Measurements from ENCODE around the gene THOC1.
"Not testable (repeated sequence)": the region's sequence is repeated elsewhere in the genome, so short reads cannot be mapped to it uniquely, and the experiment has no call there.

The THOC1 gene

GRCh38 chr18:267688-268552 is at the start of gene THOC1:
TSS of gene THOC1 (minus strand) at chr18:268047. CDS start at chr18:268019, 28 bp downstream.
- in situ Hi-C loops (cut with MboI; ENCODE audit: low sequenced_read_pairs) = no loop called here

GRCh38 chr18:317618-318017 is 49.8 kb upstream of the THOC1 start:
- in situ Hi-C loops (cut with MboI; ENCODE audit: low sequenced_read_pairs) = no loop called here

- in situ Hi-C loops (cut with MboI; ENCODE audit: low sequenced_read_pairs) = no loop called here
Measured at GRCh38 chr18:316393-316792, 48.5 kb upstream of the THOC1 start.

- in situ Hi-C loops (cut with MboI; ENCODE audit: low sequenced_read_pairs) = no loop called here
Measured at GRCh38 chr18:313931-314330, 46.1 kb upstream of the THOC1 start.

GRCh38 chr18:312415-312814 is 44.6 kb upstream of the THOC1 start:
- in situ Hi-C loops (cut with MboI; ENCODE audit: low sequenced_read_pairs) = no loop called here

GRCh38 chr18:310042-310441 is 42.2 kb upstream of the THOC1 start:
- in situ Hi-C loops (cut with MboI; ENCODE audit: low sequenced_read_pairs) = no loop called here

- in situ Hi-C loops (cut with MboI; ENCODE audit: low sequenced_read_pairs) = not testable (repeated sequence)
Measured at GRCh38 chr18:308086-308485, 40.2 kb upstream of the THOC1 start.

- in situ Hi-C loops (cut with MboI; ENCODE audit: low sequenced_read_pairs) = no loop called here
Measured at GRCh38 chr18:306608-307255, 38.9 kb upstream of the THOC1 start.

GRCh38 chr18:305003-305501 is 37.2 kb upstream of the THOC1 start:
- in situ Hi-C loops (cut with MboI; ENCODE audit: low sequenced_read_pairs) = no loop called here

GRCh38 chr18:303607-304006 is 35.8 kb upstream of the THOC1 start:
- in situ Hi-C loops (cut with MboI; ENCODE audit: low sequenced_read_pairs) = no loop called here

GRCh38 chr18:303011-303410 is 35.2 kb upstream of the THOC1 start:
- in situ Hi-C loops (cut with MboI; ENCODE audit: low sequenced_read_pairs) = no loop called here

- in situ Hi-C loops (cut with MboI; ENCODE audit: low sequenced_read_pairs) = no loop called here
Measured at GRCh38 chr18:302097-302496, 34.2 kb upstream of the THOC1 start.

GRCh38 chr18:297936-298335 is 30.1 kb upstream of the THOC1 start:
- in situ Hi-C loops (cut with MboI; ENCODE audit: low sequenced_read_pairs) = no loop called here

GRCh38 chr18:295756-296490 is 28.1 kb upstream of the THOC1 start:
- in situ Hi-C loops (cut with MboI; ENCODE audit: low sequenced_read_pairs) = no loop called here

- in situ Hi-C loops (cut with MboI; ENCODE audit: low sequenced_read_pairs) = no loop called here
Measured at GRCh38 chr18:294566-294965, 26.7 kb upstream of the THOC1 start.

- in situ Hi-C loops (cut with MboI; ENCODE audit: low sequenced_read_pairs) = no loop called here
Measured at GRCh38 chr18:293536-293935, 25.7 kb upstream of the THOC1 start.

GRCh38 chr18:292271-292670 is 24.4 kb upstream of the THOC1 start:
- in situ Hi-C loops (cut with MboI; ENCODE audit: low sequenced_read_pairs) = no loop called here

- in situ Hi-C loops (cut with MboI; ENCODE audit: low sequenced_read_pairs) = loop anchor here (5.0 kb wide), 1 partner anchor 327 kb away; no protein-coding TSS in a partner anchor
Measured at GRCh38 chr18:289970-290369, 22.1 kb upstream of the THOC1 start.

- in situ Hi-C loops (cut with MboI; ENCODE audit: low sequenced_read_pairs) = loop anchor here (5.0 kb wide), 1 partner anchor 328 kb away; no protein-coding TSS in a partner anchor
Measured at GRCh38 chr18:289026-289425, 21.2 kb upstream of the THOC1 start.

GRCh38 chr18:286515-287310 is 18.9 kb upstream of the THOC1 start:
- in situ Hi-C loops (cut with MboI; ENCODE audit: low sequenced_read_pairs) = loop anchor here (5.0 kb wide), 1 partner anchor 331 kb away; no protein-coding TSS in a partner anchor
